ENCODE data around the gene HSPB7.

HSPB7 gene

DNA sequence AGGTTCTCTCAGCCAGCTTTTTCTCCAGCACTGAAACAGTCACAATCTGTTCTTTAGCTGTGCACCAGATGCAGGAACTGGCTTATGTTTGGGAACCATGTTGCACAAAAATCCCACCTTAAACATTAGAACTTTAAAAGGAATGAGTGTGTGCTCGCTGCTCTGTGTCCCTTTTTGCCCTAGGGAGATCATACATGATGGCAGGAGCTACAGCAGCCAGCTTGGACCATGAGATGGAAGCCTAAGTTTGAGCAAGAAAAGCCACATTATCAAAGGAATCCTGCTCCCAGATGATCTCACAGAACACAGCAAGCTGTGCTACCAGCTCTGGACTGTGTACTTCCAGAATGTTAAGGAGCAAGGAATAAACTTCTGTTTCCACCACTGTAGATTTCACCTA, 45.4 kb downstream of the HSPB7 start:
- Histone ChIP-seq H3K9me3 (ENCODE audit: insufficient read depth, low read depth, low read length) (0 out of 2 replicates have a peak, but pooled peaks cover 6% of the 10 kb centered on the region), H3K36me3 (ENCODE audit: insufficient read depth, low read length) (peaks cover 21% of the 10 kb centered on the region), H3K4me1 (ENCODE audit: insufficient read depth, low read length) (peaks cover 3% of the 10 kb centered on the region), H3K9ac (ENCODE audit: low read depth, low read length) (no peak overlapping the region), H3K4me3 (ENCODE audit: low read length) (no peak overlapping the region), H3K27me3 (ENCODE audit: insufficient read depth, low read length) (no peaks in the 10 kb centered on the region), H3K27ac (ENCODE audit: low read depth, low read length) (no peak overlapping the region)
- 100% methylated on average over 1 of the region's 1 CpG for WGBS

GRCh38 chr1:15970911-15971310, 46.9 kb downstream of the HSPB7 start:
- H3K27ac ChIP-seq (ENCODE audit: low read depth, low read length) = no peak overlapping the region
- H3K9me3 ChIP-seq (ENCODE audit: insufficient read depth, low read depth, low read length) = 0 out of 2 replicates have a peak, but pooled peaks cover 6% of the 10 kb centered on the region
- H3K27me3 ChIP-seq (ENCODE audit: insufficient read depth, low read length) = no peaks in the 10 kb centered on the region
- no peak overlapping the region for H3K9ac ChIP-seq (ENCODE audit: low read depth, low read length)
- no peaks in the 10 kb centered on the region; the same call in 1 of the 2 replicates for H3K4me1 ChIP-seq (ENCODE audit: insufficient read depth, low read length)
- no peak overlapping the region for H3K4me3 ChIP-seq (ENCODE audit: low read length)
- H3K36me3 ChIP-seq (ENCODE audit: insufficient read depth, low read length) = peaks cover 21% of the 10 kb centered on the region

- H3K4me3 ChIP-seq (ENCODE audit: low read length) = no peak overlapping the region
- peaks cover 21% of the 10 kb centered on the region for H3K36me3 ChIP-seq (ENCODE audit: insufficient read depth, low read length)
- H3K27me3 ChIP-seq (ENCODE audit: insufficient read depth, low read length) = no peaks in the 10 kb centered on the region
- H3K9me3 ChIP-seq (ENCODE audit: insufficient read depth, low read depth, low read length) = 0 out of 2 replicates have a peak, but pooled peaks cover 6% of the 10 kb centered on the region
- H3K27ac ChIP-seq (ENCODE audit: low read depth, low read length) = no peak overlapping the region
- 96% methylated on average over 13 of the region's 13 CpGs for WGBS
- no peak overlapping the region for H3K9ac ChIP-seq (ENCODE audit: low read depth, low read length)
- H3K4me1 ChIP-seq (ENCODE audit: insufficient read depth, low read length) = no peaks in the 10 kb centered on the region
Measured at GRCh38 chr1:15969321-15969880, 48.4 kb downstream of the HSPB7 start.

GRCh38 chr1:15968172-15968571, 49.7 kb downstream of the HSPB7 start:
- H3K9me3 ChIP-seq (ENCODE audit: insufficient read depth, low read depth, low read length) = 0 out of 2 replicates have a peak, but pooled peaks cover 6% of the 10 kb centered on the region
- H3K4me3 ChIP-seq (ENCODE audit: low read length) = no peak overlapping the region
- H3K27ac ChIP-seq (ENCODE audit: low read depth, low read length) = no peak overlapping the region
- WGBS = 93% methylated on average over 5 of the region's 5 CpGs
- H3K27me3 ChIP-seq (ENCODE audit: insufficient read depth, low read length) = no peaks in the 10 kb centered on the region
- peaks cover 21% of the 10 kb centered on the region for H3K36me3 ChIP-seq (ENCODE audit: insufficient read depth, low read length)
- H3K9ac ChIP-seq (ENCODE audit: low read depth, low read length) = no peak overlapping the region
- no peaks in the 10 kb centered on the region for H3K4me1 ChIP-seq (ENCODE audit: insufficient read depth, low read length)

GRCh38 chr1:15966956-15967344, 50.9 kb downstream of the HSPB7 start:
- no peak overlapping the region for H3K4me3 ChIP-seq (ENCODE audit: low read length)
- 0 out of 2 replicates have a peak, but pooled peaks cover 6% of the 10 kb centered on the region for H3K9me3 ChIP-seq (ENCODE audit: insufficient read depth, low read depth, low read length)
- H3K36me3 ChIP-seq (ENCODE audit: insufficient read depth, low read length) = peaks cover 14% of the 10 kb centered on the region
- no peak overlapping the region for H3K9ac ChIP-seq (ENCODE audit: low read depth, low read length)
- no peaks in the 10 kb centered on the region for H3K4me1 ChIP-seq (ENCODE audit: insufficient read depth, low read length)
- H3K27ac ChIP-seq (ENCODE audit: low read depth, low read length) = no peak overlapping the region
- no peaks in the 10 kb centered on the region for H3K27me3 ChIP-seq (ENCODE audit: insufficient read depth, low read length)
- WGBS = 98% methylated on average over 6 of the region's 6 CpGs

GRCh38 chr1:15966081-15966955, 51.5 kb downstream of the HSPB7 start:
- no peak overlapping the region for H3K27ac ChIP-seq (ENCODE audit: low read depth, low read length)
- WGBS = 90% methylated on average over 16 of the region's 18 CpGs
- H3K9me3 ChIP-seq (ENCODE audit: insufficient read depth, low read depth, low read length) = 0 out of 2 replicates have a peak, but pooled peaks cover 6% of the 10 kb centered on the region
- H3K27me3 ChIP-seq (ENCODE audit: insufficient read depth, low read length) = no peaks in the 10 kb centered on the region
- peaks cover 14% of the 10 kb centered on the region for H3K36me3 ChIP-seq (ENCODE audit: insufficient read depth, low read length)
- 0 out of 2 replicates have a peak, but pooled peaks cover 1% of the 10 kb centered on the region for H3K4me1 ChIP-seq (ENCODE audit: insufficient read depth, low read length)
- H3K4me3 ChIP-seq (ENCODE audit: low read length) = no peak overlapping the region
- H3K9ac ChIP-seq (ENCODE audit: low read depth, low read length) = no peak overlapping the region

DNA sequence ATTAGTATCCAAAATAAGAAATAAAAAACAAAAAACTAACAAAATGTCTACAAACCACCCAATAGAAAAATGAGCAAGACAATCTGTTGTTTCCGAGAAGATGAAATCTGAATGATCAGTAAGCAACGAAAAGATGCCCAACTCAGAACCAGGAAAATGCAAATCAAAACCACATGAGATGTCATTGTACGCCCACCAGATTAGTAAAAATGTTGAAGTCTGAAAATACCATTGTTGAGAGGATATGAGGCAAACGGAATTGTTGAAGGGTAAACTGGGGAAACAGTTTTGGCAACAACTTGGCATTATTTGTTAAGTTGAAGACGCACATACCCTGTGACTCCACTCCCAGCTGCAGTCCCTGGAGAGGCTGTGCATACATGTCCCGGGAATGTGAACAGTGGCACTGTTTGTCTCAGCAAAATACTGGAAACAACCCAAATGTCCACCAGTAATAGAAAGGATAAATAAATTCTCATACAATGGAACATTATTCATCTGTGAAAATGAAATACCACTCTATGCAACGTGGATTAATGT, 52.5 kb downstream of the HSPB7 start:
- Histone ChIP-seq H3K9ac (ENCODE audit: low read depth, low read length) (no peak overlapping the region), H3K36me3 (ENCODE audit: insufficient read depth, low read length) (peaks cover 14% of the 10 kb centered on the region), H3K27me3 (ENCODE audit: insufficient read depth, low read length) (peaks cover 9% of the 10 kb centered on the region; the same call in 1 of the 2 replicates), H3K27ac (ENCODE audit: low read depth, low read length) (no peak overlapping the region), H3K4me1 (ENCODE audit: insufficient read depth, low read length) (0 out of 2 replicates have a peak, but pooled peaks cover 4% of the 10 kb centered on the region), H3K9me3 (ENCODE audit: insufficient read depth, low read depth, low read length) (0 out of 2 replicates have a peak, but pooled peaks cover 6% of the 10 kb centered on the region), H3K4me3 (ENCODE audit: low read length) (no peak overlapping the region)
- 91% methylated on average over 7 of the region's 7 CpGs for WGBS
